C1 segment of cervical spinal cord (tissue), 14 donors: Measurements from ENCODE around the gene SSPN.
A peak's percentile ranks its signal among the peaks of the same experiment; 100 is the strongest.

Source experiments
- DNase-seq, 14 donors: peaks; one replicate each; lab custom pipeline; 2025; lab: John Stamatoyannopoulos, UW

SSPN gene

DNA sequence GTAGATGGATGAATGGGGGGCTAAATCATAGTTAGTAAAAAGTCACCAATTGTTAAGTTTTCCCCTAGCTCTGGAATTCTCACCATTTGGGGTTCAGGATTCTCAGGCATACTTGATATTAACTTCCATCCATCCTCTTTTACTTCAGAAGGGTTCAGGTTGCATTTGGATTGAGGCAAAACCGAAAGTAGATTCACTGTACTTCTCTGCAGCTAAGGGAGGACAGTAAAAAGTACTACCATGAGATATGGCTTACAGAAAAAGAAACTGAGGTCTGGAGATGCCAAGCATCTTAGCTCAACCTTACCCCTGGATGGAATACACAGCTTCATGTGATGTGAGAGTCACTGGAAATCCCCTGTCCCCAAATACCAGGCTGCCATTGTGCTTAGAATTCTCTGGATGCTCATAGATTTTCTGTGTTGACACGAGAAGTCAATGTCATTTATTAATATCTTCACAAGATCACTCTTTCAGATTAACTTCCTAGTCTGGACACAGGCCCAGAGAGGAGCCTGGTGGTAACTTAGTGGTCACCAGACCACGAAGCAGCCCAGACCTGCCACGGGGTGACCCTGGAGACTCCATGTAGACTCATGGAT lies 87.1 kb downstream of the SSPN start:
- DNase-seq, result no peak

DNA sequence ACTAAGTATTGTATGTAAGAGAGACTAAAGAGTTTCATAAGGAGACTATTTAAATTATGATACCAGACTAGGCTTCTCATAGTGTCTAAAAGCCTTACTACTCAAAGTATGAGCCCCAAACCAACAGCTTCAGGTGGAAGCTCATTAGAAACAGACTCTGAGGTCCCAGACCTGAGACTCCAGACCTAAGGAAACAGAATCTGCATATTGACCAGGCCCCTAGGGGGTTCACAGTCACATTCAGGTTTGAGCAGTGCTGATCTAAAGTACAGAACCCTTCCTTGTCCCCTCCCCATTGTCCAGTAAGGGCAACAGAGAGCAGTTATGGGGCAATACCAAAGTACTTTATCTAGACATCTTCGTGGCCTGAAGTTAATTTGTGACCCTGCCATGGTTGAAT lies 87.7 kb downstream of the SSPN start:
- DNase-seq, result no peak

DNA sequence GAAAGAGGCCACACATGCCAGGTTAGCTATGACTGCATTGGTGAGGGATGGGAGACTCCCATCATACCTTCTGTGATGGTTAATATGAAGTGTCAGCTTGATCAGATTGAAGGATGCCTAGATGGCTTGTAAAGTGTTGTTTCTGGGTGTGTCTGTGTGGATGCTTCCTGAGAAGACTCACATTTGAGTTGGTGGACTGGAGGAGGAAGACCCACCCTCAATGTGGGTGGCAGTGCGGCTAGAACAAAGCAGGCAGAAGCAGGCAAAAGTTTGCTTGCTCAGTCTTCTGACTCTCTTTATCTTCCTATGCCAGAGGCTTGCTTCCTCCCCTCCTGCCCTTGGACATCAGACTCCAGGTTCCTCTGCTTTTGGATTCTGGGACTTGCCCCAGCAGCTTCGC lies 88.2 kb downstream of the SSPN start:
- DNase-seq, result no peak

DNA sequence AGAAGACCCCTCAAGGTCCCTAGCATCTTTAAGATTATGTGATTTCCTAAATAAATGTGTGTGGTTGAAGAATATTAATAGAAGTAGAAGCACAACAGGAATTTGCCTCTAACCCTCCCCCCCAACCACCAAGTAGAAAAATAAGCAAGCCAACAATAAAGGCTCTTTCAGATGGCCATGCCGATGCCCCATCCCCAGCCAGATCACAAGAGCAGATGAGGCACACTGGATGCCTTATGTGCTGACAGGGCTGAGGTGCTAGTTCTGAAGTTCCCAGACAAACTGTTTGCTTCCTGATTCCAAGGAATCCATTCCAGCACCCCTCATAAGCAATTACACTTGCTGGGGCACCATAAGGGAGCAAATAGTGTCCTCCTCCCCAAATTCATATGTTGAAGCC lies 90.0 kb downstream of the SSPN start:
- DNase-seq, result no peak

DNA sequence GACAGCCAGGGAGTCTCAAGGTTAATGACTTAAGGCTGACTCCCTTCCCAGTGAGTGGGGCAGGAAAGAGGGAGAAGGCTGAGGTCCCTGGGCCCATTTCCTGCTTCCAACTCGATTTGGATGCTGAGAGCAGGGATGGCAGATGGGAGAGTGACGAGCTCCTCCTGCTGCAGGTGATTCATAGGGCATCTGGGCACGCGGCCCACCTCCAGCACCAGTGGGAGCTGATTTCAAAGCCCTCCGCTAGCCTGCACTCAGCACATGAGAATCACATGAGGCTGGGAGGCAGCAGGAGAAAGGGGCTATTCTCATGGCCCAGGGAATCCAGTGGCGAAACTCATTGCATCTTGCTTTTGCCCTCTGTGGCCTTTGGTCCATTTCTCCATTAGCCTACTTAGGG lies 90.8 kb downstream of the SSPN start:
- peak in 3 of 14 donors; percentile 12 to 94 (median 20) for DNase-seq

DNA sequence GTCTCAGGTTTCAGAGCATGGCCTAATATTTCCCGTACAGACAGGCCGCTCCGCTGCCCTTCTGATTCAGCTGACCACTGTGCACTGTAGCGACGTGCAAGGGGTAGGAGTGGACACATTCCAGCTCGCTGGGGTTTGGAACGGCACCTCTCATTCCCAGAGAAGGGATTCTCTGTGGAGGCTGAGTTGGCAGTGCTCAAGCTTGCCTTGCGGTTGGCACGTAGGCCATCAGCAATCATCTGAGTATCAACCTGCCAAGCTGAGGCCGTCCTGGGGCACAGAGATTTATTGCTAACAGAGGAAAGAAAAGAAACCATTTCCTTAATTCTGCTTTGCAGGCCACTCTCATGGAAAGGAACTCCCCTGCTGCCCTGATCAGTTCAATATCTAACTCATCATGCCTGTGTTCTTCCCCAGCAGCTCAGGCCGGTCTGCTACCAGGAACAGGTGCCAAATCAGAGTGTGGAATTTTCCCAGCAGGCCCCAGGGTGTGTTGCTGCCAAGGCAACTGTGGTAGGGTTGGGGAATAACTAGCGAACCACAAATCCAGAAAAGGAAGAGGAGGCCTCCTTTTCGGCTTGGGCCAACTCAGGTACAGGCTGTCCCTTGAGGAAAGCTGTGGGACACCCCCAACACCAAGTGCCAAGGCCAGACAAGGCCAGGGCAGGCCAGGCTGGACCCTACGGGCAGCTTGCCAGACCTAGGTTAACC lies 92.5 kb downstream of the SSPN start:
- peak in 7 of 14 donors; percentile 9 to 98 (median 39) for DNase-seq

DNA sequence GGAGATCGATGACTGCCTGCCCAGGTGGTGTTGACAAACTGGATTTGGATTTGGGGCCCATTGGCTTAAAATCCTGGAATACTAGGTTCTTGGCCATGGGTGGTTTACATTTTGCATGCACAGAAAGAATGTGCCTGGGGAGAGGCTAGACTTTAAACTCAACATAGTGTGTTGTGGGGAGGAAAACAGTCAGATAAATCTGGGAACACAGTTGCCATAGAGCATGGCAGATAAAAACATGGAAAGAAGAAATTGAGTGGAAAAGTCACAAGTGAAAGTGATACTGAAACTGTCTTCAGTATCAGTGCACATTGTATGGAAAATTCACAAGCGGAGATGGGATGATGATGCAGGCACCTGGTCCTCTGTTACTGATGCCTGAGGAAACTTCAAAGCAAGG lies 95.2 kb downstream of the SSPN start:
- no peak for DNase-seq

DNA sequence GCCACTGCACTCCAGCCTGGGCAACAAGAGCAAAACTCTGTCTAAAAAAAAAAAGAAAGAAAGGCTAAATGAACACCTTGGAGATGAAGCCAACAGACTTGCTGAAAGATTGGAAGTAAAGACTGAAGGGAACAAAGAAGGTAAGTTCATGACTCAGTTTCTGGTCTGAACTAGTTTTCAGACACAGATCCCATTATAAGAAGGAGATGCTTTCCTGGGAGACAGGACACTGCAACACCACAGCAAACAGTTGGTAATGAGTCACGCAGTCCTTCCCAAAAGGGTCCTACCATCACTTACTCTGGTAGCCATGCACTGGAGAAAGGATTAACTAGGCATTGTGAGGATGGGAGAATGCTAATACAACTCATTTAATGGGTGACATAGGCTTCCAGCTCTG lies 97.2 kb downstream of the SSPN start:
- DNase-seq, result no peak

DNA sequence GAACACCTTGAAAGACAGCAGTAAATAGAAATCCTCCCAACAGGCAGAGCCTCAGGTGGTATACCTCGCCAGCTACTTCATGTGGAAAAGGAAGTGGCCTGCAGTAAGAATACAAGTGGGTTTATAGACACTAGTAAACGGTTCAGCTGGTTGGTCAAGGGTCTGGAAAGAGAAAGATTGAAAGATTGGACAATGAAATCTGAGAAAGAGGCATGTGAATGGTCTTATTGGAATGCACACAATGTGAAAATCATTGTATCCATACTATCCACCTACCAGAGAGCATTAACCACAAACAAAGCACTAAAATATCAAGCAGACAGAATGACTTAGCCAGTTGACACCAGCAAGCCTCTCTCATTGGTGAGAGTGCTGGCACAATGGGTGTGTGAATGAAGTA lies 98.2 kb downstream of the SSPN start:
- DNase-seq, result no peak

DNA sequence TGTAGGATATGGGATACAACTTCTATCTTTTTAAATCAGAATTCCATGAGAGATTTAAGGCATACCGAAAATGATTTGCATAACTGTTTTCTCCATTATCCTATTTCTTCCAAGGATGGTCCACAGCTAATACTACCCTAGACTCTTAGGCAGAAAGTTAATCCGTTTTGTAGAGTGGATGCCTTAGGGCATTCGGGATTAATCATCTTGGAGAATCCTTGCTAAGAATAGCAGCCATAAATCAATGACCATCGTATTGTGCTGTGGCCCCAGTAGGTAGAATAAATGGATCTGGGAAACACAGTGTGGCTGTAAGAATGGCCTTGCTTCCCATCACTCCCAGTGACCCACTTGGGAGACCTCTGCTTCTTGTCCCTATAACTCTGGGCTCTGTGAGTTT lies 99.6 kb downstream of the SSPN start:
- no peak for DNase-seq

DNA sequence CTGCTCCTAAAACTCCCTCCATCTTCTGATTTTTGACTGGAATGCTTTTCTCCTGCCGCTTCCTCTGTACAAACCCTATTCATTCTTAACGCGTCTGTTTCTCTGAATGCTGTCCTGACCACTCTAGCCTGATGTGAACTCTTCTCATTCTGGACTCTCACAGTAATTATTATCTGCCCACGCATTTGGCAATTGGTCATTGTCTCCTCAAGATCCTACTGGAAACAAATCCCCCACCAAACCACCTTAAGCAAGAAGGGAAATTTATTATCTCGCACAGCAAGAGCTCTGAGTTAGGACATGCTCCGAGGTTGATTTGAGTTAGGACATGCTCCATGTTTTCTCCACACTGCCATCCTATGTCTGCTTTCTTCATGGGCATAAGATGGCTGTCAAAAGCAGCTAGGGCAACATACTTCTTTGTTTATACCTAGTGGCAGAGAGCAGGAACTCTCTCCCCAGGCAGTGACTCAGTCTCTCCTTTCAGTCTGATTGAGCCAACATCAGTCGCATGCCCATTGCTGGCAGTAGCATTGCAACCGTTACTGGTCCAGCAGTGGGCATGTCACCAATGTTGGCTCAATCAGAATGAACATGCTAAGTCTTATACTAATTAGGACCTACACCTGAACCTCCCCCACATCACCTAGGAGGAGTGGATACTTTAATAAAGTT lies 102.2 kb downstream of the SSPN start:
- no peak for DNase-seq

DNA sequence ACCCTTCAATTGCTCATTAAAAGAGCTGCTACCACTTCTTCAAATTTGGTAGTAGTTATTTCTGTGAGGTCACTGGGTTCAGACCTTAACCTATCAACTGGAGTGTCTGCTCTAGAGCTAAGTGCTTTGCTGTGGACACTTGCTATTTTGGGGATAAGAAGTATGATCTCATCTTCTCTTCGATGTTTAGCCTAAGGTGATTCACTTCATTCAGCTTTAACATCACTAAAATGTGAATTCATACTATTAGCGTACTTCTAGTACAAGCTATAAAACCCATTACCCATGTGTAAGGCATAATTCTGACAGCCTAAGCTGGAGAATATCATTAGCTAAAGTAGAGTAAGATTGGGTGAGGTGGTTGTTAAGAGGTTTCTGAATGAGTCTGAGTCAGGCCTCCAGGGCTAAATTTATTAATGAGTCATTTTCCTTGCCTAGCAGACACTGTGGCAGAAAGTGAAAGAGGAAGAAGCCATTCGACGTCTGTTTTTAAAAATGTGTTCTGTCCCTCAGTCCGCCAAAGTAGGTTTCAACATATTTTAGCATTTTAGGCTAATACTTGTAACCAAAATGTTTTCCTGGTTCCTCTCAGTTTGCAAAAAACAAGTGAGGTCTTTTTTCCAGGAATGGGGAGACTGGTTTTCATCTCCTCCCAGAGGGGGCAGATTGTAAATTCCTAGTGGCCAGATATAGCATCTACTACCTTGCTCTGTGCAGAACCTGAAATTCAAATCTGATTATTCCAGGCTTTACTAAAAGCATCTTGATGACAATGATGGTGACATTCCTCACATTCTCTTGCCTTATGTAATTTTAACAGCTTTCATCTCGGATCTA lies 103.6 kb downstream of the SSPN start:
- DNase-seq, result peak in 1 of 14 donors; percentile 22

DNA sequence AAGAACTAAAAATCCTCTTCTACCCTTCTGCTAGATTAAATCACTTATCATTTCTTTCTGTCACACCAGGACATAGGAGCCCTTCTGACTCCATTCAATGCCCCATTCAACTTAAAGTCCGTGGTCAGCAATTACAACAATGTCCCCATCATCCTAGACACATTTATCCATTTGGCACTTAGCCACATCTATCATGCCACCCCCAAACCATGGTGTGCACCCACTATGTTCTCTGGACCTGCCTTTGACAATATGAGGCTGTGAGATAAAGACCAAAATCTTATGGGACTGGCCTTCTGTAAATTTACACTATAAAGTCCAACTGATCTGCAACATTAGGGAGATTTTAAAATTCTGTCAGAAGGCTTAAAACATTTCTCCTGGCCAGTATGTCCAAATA lies 104.4 kb downstream of the SSPN start:
- no peak for DNase-seq
